Umbilical cord (tissue), 2 donors: ENCODE measurements around the gene SLC26A4. TPM values are rescaled to one million over a fixed set of nuclear protein-coding genes. Genes with fewer than 3 reads are reported as not detected.

Source experiments
- DNase-seq: peaks from one replicate; pipeline ENCODE4 v3.0.0-alpha.2; 2015; ENCODE audit warnings: low spot score
- total RNA-seq: library from RNA; depleted of rRNA; stranded (reverse); fragments of >200 nt; gene quantifications from one replicate; pipeline ENCODE4 v1.2.3, GENCODE V29; 2014; ENCODE audit warnings: low replicate concordance; ENCODE audit not compliant: insufficient read depth

The SLC26A4 gene
- total RNA-seq, 1 donor from 2014 or later: 0.24 TPM

GRCh38 chr7:107744345-107744750 is 83.7 kb downstream of the SLC26A4 start:
- DNase-seq: no peak

- no peak for DNase-seq
Measured at GRCh38 chr7:107746006-107746405, 85.4 kb downstream of the SLC26A4 start.

- DNase-seq: no peak
Measured at GRCh38 chr7:107751113-107751512, 90.5 kb downstream of the SLC26A4 start.

- no peak for DNase-seq
Measured at GRCh38 chr7:107754642-107755041, 94.0 kb downstream of the SLC26A4 start.

GRCh38 chr7:107758667-107759066 is 98.0 kb downstream of the SLC26A4 start:
- no peak for DNase-seq

- no peak for DNase-seq
Measured at GRCh38 chr7:107767391-107767790, 106.8 kb downstream of the SLC26A4 start.

Other genes with a start within 250 kb of the SLC26A4 start
- gene GPR22, start 190.8 kb upstream of the SLC26A4 start, total RNA-seq: 7.0 TPM
- 75.4 TPM for gene COG5, start 96.9 kb upstream of the SLC26A4 start, total RNA-seq
- 30.8 TPM for gene DUS4L, start 96.9 kb upstream of the SLC26A4 start, total RNA-seq
- gene BCAP29, start 80.6 kb upstream of the SLC26A4 start, total RNA-seq: 50.6 TPM
- gene CBLL1, start 83.3 kb downstream of the SLC26A4 start, total RNA-seq: 20.0 TPM
- gene SLC26A3, start 142.4 kb downstream of the SLC26A4 start, total RNA-seq: 6.3 TPM
- gene DLD, start 230.4 kb downstream of the SLC26A4 start, total RNA-seq: 69.1 TPM